Activated B cell treated with CpG ODN at 0.5 μM for 24 hours (primary cell): ENCODE measurements around the gene TFPT. TPM values are rescaled to one million over a fixed set of nuclear protein-coding genes. Genes with fewer than 3 reads are reported as not detected.

ENCODE experiments used
- ATAC-seq: fragments of 200-7000 bp; cut with Tn5 transposase; one replicate; pipeline ENCODE4 v1.10.0; 2021; ENCODE audit warnings: low read depth, mild to moderate bottlenecking, moderate library complexity
- CTCF ChIA-PET: fragments of 350-600 bp; sonication (Branson Sonifier 250); formaldehyde crosslinking; loops from one replicate; lab custom pipeline; 2021; ENCODE audit warnings: antibody characterized with exemption; lab: Charles Lee
- POLR2A ChIA-PET: fragments of 350-600 bp; sonication (Branson Sonifier 250); formaldehyde crosslinking; loops from one replicate; lab custom pipeline; 2021; ENCODE audit warnings: antibody characterized with exemption; lab: Charles Lee
- DNase-seq: peaks from one replicate; pipeline ENCODE4 v3.0.0; 2022
- H3K27ac Mint-ChIP-seq: one replicate; pipeline ENCODE4 v1.8.0; 2020; ENCODE audit warnings: mixed read lengths
- H3K27me3 Mint-ChIP-seq: one replicate; pipeline ENCODE4 v1.8.0; 2021; ENCODE audit warnings: mixed read lengths
- H3K36me3 Mint-ChIP-seq: one replicate; pipeline ENCODE4 v1.8.0; 2021; ENCODE audit warnings: low read depth, mixed read lengths
- H3K4me1 Mint-ChIP-seq: one replicate; pipeline ENCODE4 v1.8.0; 2021; ENCODE audit warnings: mixed read lengths
- H3K4me3 Mint-ChIP-seq: one replicate; pipeline ENCODE4 v1.8.0; 2020; ENCODE audit warnings: mild to moderate bottlenecking, mixed read lengths
- H3K9me3 Mint-ChIP-seq: one replicate; pipeline ENCODE4 v1.8.0; 2020; ENCODE audit warnings: mixed read lengths
- intact Hi-C: fragments of 100-400 bp; cut with micrococcal nuclease; formaldehyde crosslinking; loops from one replicate; pipeline ENCODE4 v1.15.1; 2024
- total RNA-seq: library from RNA; stranded (reverse); gene quantifications from 2 replicates; pipeline ENCODE4 v1.2.3, GENCODE V29; 2022
- TF ChIP-seq, protein P1 (sequence below): fragments of 200-600 bp; IDR thresholded peaks from one replicate; pipeline ENCODE4 v1.8.0; 2022; ENCODE audit warnings: antibody characterized with exemption, mild to moderate bottlenecking

The TFPT gene
- total RNA-seq, 1 donor from 2014 or later = 17.9 TPM

DNA sequence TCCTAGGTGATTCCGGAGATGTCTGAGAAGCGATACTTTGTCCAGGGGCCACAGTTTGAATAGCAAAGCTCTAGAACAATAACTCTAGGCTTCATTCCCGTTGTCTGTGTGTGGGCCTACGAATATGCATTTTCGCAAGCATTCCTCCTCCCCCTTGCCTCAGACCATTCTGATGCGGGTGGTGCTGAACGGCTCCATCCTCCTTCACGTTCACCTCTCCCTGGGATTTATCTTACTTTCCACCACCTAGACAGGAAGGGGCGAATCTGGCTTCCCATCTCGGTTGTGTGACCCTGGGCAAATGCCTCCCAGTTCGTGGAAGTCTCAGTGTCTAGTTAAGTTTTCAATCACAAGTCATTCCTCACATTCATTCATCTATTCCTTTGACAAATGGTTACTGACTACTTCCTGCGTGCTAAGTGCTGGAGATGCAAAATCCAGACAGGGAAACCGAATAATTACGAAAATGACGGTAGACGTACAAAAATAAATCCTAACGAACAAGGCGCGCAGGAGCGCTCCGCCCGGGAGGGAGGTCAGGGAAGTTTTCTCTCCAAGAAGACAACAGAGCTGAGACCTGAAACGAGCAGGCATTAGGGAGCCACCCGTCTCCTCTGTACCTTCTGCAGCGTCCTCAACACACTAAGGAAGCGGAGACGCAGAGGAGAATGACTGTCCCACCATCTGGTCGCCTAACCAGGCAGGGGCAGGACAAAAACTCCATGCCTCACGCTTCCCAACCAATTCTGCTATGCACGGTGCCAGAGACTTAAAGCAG is 20.8 kb upstream of the TFPT start:
- no peaks in the 10 kb centered on the region for H3K27me3 Mint-ChIP-seq
- H3K4me3 Mint-ChIP-seq = peak overlapping the region; percentile 85
- peaks cover 32% of the 10 kb centered on the region for H3K36me3 Mint-ChIP-seq
- intact Hi-C loops = loop anchor here (2.0 kb wide), 1 partner anchor 65 kb away; the partner anchor contains the start of gene RPS9
- H3K27ac Mint-ChIP-seq = peak overlapping the region; percentile 90
- peaks cover 46% of the 10 kb centered on the region for H3K4me1 Mint-ChIP-seq
- TF ChIP-seq, protein P1, sequence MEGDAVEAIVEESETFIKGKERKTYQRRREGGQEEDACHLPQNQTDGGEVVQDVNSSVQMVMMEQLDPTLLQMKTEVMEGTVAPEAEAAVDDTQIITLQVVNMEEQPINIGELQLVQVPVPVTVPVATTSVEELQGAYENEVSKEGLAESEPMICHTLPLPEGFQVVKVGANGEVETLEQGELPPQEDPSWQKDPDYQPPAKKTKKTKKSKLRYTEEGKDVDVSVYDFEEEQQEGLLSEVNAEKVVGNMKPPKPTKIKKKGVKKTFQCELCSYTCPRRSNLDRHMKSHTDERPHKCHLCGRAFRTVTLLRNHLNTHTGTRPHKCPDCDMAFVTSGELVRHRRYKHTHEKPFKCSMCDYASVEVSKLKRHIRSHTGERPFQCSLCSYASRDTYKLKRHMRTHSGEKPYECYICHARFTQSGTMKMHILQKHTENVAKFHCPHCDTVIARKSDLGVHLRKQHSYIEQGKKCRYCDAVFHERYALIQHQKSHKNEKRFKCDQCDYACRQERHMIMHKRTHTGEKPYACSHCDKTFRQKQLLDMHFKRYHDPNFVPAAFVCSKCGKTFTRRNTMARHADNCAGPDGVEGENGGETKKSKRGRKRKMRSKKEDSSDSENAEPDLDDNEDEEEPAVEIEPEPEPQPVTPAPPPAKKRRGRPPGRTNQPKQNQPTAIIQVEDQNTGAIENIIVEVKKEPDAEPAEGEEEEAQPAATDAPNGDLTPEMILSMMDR = no peak
- ChIA-PET POLR2A (interaction anchor here (0.6 to 3.8 kb wide), 15 partner anchors 12 to 1463 kb away, joined by 3 to 69 read pairs (median 7); partner anchors contain the start of genes FIZ1, LENG1, LENG8 and LENG9), CTCF (interaction anchor here (0.8 to 1.7 kb wide), 3 partner anchors 21 to 53 kb away, joined by 3 to 8 read pairs (median 4); partner anchors contain the start of genes LENG1, MBOAT7, PRPF31 and TFPT)
- no peak for DNase-seq
- no peak for ATAC-seq
- no peaks in the 10 kb centered on the region for H3K9me3 Mint-ChIP-seq

DNA sequence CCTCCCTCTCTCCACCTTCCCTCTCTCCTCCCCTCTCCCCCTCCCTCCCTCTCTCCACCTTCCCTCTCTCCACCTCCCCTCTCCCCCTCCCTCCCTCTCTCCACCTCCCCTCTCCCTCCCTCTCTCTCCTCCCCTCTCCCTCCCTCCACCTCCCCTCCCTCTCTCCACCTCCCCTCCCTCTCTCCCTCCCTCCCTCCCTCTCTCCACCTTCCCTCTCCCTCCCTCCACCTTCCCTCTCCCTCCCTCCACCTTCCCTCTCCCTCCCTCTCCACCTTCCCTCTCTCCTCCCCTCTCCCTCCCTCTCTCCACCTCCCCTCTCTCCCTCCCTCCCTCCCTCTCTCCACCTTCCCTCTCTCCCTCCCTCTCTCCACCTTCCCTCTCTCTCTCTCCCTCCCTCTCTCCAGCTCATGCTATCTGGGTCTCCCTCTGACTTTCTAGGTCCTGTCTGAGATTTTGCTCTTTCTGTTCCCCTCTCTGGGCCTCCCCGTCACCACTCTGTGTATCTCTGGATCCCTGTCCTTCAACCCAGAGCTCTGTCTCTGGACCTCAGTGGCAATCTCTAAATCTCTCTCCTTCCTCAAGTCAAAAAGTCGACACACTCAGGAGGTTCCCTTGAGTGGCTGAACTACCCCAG is 18.6 kb upstream of the TFPT start:
- ATAC-seq = no peak
- no peaks in the 10 kb centered on the region for H3K9me3 Mint-ChIP-seq
- no peak for DNase-seq
- H3K4me3 Mint-ChIP-seq = no peak overlapping the region
- no peaks in the 10 kb centered on the region for H3K27me3 Mint-ChIP-seq
- ChIA-PET POLR2A (no interaction called here), CTCF (no interaction called here)
- peaks cover 33% of the 10 kb centered on the region for H3K36me3 Mint-ChIP-seq
- TF ChIP-seq, protein P1 = no peak
- H3K27ac Mint-ChIP-seq = no peak overlapping the region
- intact Hi-C loops = no loop called here
- peaks cover 24% of the 10 kb centered on the region for H3K4me1 Mint-ChIP-seq

GRCh38 chr19:54133312-54133956 is 18.0 kb upstream of the TFPT start:
- DNase-seq = no peak
- H3K27me3 Mint-ChIP-seq = no peaks in the 10 kb centered on the region
- H3K9me3 Mint-ChIP-seq = no peaks in the 10 kb centered on the region
- CTCF ChIA-PET = no interaction called here
- TF ChIP-seq, protein P1 = no peak
- H3K36me3 Mint-ChIP-seq = peaks cover 31% of the 10 kb centered on the region
- H3K27ac Mint-ChIP-seq = no peak overlapping the region
- POLR2A ChIA-PET = no interaction called here
- intact Hi-C loops = no loop called here
- ATAC-seq = no peak
- no peak overlapping the region for H3K4me3 Mint-ChIP-seq
- H3K4me1 Mint-ChIP-seq = peaks cover 18% of the 10 kb centered on the region

GRCh38 chr19:54129617-54129996 is 14.2 kb upstream of the TFPT start:
- intact Hi-C loops = no loop called here
- ATAC-seq (no peak), DNase-seq (no peak)
- no peak overlapping the region for H3K27ac Mint-ChIP-seq
- H3K27me3 Mint-ChIP-seq = no peaks in the 10 kb centered on the region
- ChIA-PET POLR2A (interaction anchor here (0.7 kb wide), 1 partner anchor 15 kb away, joined by 4 read pairs; no protein-coding TSS in a partner anchor), CTCF (no interaction called here)
- no peaks in the 10 kb centered on the region for H3K9me3 Mint-ChIP-seq
- TF ChIP-seq, protein P1 = no peak
- no peak overlapping the region for H3K4me3 Mint-ChIP-seq
- no peaks in the 10 kb centered on the region for H3K4me1 Mint-ChIP-seq
- H3K36me3 Mint-ChIP-seq = peaks cover 58% of the 10 kb centered on the region
